ENCODE data around the gene BDKRB2.

DNA sequence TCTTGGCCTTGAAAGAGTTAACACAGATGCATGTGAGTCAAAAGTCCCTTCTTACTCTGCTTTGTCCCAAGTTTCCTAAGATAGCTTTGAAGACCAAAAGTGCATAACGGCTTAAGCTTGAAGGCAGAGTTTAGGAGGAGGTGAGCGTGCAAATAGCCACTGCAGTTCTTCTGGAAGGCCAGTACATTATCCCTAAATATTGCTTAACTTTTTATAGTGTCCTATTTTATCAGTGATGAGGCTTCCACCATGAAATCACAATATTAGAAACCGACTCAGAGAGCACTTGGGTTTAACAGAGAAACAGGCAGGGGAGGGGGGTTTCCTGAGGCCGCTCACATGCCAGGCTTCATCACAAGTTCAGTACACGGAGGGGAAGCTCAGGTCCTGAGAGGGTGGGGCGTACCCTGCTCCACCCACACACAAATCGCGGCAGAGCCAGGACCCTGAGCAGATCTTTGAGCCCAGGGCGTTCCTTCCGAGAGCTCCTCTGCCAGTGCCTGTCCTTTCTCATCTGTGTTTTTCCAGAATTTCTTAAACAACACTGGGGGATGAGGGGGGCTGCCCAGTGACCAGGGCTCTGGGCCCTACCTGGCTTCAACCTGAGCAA lies 26.8 kb upstream of the BDKRB2 start:
- TF ChIP-seq, protein P1, sequence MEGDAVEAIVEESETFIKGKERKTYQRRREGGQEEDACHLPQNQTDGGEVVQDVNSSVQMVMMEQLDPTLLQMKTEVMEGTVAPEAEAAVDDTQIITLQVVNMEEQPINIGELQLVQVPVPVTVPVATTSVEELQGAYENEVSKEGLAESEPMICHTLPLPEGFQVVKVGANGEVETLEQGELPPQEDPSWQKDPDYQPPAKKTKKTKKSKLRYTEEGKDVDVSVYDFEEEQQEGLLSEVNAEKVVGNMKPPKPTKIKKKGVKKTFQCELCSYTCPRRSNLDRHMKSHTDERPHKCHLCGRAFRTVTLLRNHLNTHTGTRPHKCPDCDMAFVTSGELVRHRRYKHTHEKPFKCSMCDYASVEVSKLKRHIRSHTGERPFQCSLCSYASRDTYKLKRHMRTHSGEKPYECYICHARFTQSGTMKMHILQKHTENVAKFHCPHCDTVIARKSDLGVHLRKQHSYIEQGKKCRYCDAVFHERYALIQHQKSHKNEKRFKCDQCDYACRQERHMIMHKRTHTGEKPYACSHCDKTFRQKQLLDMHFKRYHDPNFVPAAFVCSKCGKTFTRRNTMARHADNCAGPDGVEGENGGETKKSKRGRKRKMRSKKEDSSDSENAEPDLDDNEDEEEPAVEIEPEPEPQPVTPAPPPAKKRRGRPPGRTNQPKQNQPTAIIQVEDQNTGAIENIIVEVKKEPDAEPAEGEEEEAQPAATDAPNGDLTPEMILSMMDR (IDR thresholded peaks at IDR 0.05 in 2 of 3, conservative IDR thresholded peaks at IDR 0.05 in 1 of 3; ENCODE audit: borderline replicate concordance in 1 of 3, insufficient read depth in 1 of 3, low read depth in 2 of 3, low read length in 2 of 3): no peak
- no peak for TF ChIP-seq JUND (IDR thresholded peaks at IDR 0.05)
- TF ChIP-seq EZH2 (IDR thresholded peaks at IDR 0.05): no peak
- no peak for TF ChIP-seq POLR2AphosphoS5 (IDR thresholded peaks at IDR 0.05; ENCODE audit: low read depth, low read length)
- no peak for TF ChIP-seq SRF (IDR thresholded peaks at IDR 0.05; ENCODE audit: low read depth)
- TF ChIP-seq, protein P2, sequence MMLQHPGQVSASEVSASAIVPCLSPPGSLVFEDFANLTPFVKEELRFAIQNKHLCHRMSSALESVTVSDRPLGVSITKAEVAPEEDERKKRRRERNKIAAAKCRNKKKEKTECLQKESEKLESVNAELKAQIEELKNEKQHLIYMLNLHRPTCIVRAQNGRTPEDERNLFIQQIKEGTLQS (IDR thresholded peaks at IDR 0.05): no peak
- no peak for TF ChIP-seq RAD21 (IDR thresholded peaks at IDR 0.05; ENCODE audit: low read depth)
- no peak for TF ChIP-seq POLR2A (IDR thresholded peaks at IDR 0.05; ENCODE audit: borderline replicate concordance, extremely low read depth, insufficient read depth, insufficient read length)
- TF ChIP-seq, protein P3, sequence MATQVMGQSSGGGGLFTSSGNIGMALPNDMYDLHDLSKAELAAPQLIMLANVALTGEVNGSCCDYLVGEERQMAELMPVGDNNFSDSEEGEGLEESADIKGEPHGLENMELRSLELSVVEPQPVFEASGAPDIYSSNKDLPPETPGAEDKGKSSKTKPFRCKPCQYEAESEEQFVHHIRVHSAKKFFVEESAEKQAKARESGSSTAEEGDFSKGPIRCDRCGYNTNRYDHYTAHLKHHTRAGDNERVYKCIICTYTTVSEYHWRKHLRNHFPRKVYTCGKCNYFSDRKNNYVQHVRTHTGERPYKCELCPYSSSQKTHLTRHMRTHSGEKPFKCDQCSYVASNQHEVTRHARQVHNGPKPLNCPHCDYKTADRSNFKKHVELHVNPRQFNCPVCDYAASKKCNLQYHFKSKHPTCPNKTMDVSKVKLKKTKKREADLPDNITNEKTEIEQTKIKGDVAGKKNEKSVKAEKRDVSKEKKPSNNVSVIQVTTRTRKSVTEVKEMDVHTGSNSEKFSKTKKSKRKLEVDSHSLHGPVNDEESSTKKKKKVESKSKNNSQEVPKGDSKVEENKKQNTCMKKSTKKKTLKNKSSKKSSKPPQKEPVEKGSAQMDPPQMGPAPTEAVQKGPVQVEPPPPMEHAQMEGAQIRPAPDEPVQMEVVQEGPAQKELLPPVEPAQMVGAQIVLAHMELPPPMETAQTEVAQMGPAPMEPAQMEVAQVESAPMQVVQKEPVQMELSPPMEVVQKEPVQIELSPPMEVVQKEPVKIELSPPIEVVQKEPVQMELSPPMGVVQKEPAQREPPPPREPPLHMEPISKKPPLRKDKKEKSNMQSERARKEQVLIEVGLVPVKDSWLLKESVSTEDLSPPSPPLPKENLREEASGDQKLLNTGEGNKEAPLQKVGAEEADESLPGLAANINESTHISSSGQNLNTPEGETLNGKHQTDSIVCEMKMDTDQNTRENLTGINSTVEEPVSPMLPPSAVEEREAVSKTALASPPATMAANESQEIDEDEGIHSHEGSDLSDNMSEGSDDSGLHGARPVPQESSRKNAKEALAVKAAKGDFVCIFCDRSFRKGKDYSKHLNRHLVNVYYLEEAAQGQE (IDR thresholded peaks at IDR 0.05; ENCODE audit: low read depth): no peak
- TF ChIP-seq YY1 (IDR thresholded peaks at IDR 0.05; ENCODE audit: extremely low read depth, insufficient replicate concordance, low read depth, low read length): no peak
- TF ChIP-seq, protein P4, sequence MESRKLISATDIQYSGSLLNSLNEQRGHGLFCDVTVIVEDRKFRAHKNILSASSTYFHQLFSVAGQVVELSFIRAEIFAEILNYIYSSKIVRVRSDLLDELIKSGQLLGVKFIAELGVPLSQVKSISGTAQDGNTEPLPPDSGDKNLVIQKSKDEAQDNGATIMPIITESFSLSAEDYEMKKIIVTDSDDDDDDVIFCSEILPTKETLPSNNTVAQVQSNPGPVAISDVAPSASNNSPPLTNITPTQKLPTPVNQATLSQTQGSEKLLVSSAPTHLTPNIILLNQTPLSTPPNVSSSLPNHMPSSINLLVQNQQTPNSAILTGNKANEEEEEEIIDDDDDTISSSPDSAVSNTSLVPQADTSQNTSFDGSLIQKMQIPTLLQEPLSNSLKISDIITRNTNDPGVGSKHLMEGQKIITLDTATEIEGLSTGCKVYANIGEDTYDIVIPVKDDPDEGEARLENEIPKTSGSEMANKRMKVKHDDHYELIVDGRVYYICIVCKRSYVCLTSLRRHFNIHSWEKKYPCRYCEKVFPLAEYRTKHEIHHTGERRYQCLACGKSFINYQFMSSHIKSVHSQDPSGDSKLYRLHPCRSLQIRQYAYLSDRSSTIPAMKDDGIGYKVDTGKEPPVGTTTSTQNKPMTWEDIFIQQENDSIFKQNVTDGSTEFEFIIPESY (IDR thresholded peaks at IDR 0.05; ENCODE audit: extremely low read depth, insufficient replicate concordance, low read length): no peak
- no peak for TF ChIP-seq EZH2phosphoT487 (IDR thresholded peaks at IDR 0.05; ENCODE audit: borderline replicate concordance)
- no peak for TF ChIP-seq SIN3A (IDR thresholded peaks at IDR 0.05; ENCODE audit: low read depth)
- TF ChIP-seq EGR1 (IDR thresholded peaks at IDR 0.05; ENCODE audit: low read depth): no peak

Data from HCT116 (cell line).